GM20000 (cell line): ENCODE measurements around the gene HCCS.

Source experiments
- DNase-seq: peaks from one replicate; pipeline ENCODE4 v3.0.0; 2012; ENCODE audit warnings: low spot score
- TF ChIP-seq, protein P1 (sequence below): IDR thresholded peaks from 2 replicates; pipeline ENCODE4 v1.5.1; 2012; ENCODE audit warnings: mild to moderate bottlenecking, control low read depth; ENCODE audit errors: extremely low read depth, missing control alignments

The HCCS gene

GRCh38 chrX:11124112-11124511, 13.0 kb downstream of the HCCS start:
- TF ChIP-seq, protein P1, sequence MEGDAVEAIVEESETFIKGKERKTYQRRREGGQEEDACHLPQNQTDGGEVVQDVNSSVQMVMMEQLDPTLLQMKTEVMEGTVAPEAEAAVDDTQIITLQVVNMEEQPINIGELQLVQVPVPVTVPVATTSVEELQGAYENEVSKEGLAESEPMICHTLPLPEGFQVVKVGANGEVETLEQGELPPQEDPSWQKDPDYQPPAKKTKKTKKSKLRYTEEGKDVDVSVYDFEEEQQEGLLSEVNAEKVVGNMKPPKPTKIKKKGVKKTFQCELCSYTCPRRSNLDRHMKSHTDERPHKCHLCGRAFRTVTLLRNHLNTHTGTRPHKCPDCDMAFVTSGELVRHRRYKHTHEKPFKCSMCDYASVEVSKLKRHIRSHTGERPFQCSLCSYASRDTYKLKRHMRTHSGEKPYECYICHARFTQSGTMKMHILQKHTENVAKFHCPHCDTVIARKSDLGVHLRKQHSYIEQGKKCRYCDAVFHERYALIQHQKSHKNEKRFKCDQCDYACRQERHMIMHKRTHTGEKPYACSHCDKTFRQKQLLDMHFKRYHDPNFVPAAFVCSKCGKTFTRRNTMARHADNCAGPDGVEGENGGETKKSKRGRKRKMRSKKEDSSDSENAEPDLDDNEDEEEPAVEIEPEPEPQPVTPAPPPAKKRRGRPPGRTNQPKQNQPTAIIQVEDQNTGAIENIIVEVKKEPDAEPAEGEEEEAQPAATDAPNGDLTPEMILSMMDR: no peak
- DNase-seq: no peak

DNA sequence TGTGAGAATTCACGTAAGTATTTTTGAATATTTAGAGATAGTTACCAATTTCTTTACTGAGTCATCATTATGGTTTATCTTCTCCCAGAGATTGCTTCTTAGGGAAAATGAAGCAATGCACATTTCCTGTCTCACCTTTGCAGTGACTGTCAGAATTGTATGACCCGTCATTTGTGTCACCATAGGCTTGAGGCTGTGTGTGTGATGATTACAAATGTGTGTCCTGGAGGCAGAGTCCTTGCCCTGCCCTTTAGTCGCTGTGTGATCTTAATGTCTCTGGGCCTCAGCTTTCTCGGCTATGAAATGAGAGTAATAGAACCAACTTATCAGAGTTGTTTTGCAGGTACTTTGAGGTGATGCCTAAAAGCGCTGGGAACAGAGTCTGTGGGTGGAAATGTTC, 13.9 kb downstream of the HCCS start:
- TF ChIP-seq, protein P1: no peak
- no peak for DNase-seq

DNA sequence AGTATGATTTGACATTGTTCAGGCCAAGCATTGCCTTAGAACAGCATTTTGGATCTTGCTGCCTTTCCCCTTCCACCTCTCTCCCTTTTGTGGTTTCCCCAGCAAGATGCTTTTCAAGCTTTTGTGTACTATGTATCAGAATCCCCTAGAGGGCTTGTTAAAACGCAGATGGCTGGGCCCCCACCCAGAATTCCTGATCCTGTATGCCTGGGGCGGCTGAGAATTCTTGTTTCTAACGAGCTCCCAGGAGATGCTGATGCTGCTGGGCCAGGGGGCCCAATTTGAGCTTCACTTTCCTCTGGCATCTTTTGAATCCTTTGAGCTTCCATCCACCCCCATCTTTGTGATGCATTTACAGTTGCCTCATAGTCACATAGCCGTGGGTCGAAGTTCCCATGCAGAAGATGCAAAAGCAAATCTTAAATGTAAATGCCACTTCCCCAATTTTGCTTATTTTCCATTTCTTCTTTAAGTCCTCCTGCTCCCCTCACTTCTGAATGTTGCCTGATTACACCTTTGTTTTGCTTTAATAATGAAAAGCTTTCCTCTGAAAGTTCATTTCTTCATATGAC, 18.5 kb downstream of the HCCS start:
- TF ChIP-seq, protein P1: no peak
- no peak for DNase-seq

DNA sequence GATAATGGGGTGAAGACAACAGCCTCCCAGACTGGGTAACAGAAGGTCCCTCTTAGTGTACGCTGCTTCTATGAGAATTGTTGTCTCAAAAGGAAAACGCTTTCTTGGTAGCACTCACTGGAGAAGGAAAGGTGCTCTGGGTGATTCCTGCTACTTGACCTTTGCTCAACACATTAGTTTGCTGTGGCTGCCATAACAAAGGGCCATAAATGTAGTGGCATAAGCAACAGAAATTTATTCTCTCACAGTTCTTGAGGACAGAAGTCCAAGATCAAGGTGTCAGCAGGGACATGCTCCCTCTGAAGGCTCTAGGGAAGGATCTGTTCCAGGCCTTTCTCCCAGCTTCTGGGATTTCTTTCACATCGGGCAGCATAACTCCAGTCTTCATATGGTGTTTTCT, 19.0 kb downstream of the HCCS start:
- TF ChIP-seq, protein P1: no peak
- DNase-seq: no peak

DNA sequence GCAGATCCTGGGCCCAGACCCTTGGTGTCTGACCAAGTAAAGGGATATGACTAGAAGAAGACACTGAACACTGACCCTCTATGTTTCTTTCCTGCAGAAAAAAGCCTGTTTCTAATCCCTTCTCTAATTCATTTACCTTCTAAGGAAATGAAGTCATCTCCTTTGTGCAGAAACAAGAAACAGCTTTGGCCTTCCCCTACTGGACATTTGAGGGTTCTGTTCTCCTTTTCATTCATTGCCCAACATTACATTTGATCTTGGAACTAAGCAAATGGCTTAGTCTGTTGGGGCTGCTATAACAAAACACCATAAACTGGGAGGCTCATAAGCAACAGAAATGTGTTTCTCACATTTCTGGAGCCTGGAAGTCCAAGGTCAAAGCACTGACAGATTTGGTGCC, 20.0 kb downstream of the HCCS start:
- no peak for DNase-seq
- TF ChIP-seq, protein P1: no peak

DNA sequence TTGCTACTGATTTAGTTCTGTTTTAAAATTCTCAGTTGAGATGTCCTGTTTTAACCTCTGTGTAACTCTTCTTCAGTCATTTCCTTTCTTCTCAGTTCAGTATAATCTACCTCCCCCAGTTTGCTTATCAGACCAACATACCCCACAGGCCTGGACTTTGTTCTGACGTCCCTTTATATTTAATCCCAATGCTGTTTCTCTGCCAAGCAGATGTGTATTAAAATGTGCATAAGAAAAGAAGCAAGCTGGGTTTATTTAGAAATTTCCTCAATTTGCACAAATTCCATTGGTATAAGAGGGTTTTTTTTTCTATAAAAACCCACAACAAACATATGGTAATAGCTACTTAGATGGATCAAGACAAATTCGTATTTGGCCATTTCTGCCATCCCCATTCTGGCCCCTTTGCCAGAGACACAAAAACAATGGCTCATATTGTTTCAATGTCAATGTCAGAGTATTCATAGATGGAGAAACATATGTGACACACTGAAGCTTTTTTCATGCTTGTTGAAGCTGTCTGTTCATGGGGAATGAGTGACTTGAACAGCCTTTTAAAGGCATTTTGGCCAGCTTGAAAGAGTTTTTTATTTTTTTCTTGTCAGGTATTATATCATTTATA, 24.5 kb downstream of the HCCS start:
- no peak for DNase-seq
- TF ChIP-seq, protein P1: no peak

- DNase-seq: peak; percentile 30
- TF ChIP-seq, protein P1: no peak
These were observed 26.5 kb downstream of the HCCS start for GRCh38 chrX:11137543-11138139.
